Measurements from ENCODE around the gene C2orf92. TPM values are rescaled to one million over a fixed set of nuclear protein-coding genes. Genes with fewer than 3 reads are reported as not detected.
A peak's percentile ranks its signal among the peaks of the same experiment; 100 is the strongest.

C2orf92 gene
- total and polyA plus RNA-seq, 7 donors = 0.89 to 3.6 (median 1.9) TPM

DNA sequence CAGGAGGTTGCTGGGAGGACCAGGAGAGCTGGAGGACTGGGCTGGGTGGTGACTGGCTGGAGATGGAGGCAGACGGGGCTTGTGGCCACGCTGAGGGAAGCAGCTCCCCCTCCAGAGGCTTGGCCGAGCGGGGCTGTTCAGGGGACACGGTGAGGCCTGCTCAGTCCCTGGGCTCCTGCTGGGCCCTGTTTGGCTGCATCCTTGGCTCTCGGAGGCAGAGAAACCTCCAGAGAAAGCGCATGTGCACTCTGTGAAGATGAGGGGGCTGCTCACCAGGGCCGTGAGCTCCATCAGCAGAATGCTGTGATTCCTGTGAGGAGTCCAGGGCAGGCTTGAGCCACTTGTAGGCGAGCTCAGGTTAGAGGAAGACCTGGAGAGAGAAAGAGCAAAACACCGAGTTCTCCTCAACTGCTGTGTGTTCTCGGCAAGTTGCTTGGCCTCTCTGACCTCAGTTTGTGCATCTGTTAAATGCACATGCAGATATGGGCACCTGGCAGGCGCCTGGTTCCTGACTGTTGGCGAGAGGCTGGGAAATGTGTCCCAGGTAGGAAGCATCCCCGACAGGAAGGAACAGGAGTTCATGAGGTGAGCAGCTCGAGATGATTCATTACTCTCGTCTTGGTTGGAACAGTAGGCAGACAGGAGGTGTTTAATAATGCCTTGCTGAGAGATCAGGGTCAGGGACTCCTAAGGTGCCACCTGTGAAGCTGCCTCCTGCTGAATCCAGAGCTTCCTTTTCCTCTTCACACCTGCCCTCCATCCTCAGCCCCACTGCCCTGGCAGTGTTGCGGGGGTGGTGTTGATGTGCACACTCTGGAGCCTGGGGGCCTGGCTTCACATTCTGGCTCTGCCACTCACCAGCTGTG is 44.8 kb downstream of the C2orf92 start:
- H3K27me3 ChIP-seq (ENCODE audit: insufficient read depth in 3 of 3, low read length in 2 of 3) = no peaks in the 10 kb centered on the region
- H3K4me3 ChIP-seq = no peak overlapping the region
- no peaks in the 10 kb centered on the region for H3K9me3 ChIP-seq
- ATAC-seq (peak in 1 of 4 donors; percentile 11), DNase-seq (peak in 1 of 2 donors; percentile 34)
- H3K4me1 ChIP-seq = no peaks in the 10 kb centered on the region
- TF ChIP-seq, protein P1, sequence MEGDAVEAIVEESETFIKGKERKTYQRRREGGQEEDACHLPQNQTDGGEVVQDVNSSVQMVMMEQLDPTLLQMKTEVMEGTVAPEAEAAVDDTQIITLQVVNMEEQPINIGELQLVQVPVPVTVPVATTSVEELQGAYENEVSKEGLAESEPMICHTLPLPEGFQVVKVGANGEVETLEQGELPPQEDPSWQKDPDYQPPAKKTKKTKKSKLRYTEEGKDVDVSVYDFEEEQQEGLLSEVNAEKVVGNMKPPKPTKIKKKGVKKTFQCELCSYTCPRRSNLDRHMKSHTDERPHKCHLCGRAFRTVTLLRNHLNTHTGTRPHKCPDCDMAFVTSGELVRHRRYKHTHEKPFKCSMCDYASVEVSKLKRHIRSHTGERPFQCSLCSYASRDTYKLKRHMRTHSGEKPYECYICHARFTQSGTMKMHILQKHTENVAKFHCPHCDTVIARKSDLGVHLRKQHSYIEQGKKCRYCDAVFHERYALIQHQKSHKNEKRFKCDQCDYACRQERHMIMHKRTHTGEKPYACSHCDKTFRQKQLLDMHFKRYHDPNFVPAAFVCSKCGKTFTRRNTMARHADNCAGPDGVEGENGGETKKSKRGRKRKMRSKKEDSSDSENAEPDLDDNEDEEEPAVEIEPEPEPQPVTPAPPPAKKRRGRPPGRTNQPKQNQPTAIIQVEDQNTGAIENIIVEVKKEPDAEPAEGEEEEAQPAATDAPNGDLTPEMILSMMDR (IDR thresholded peaks at IDR 0.05) = no peak
- no peak overlapping the region for H3K27ac ChIP-seq
- intact Hi-C loops (cut with DNase I) = no loop called here
- H3K36me3 ChIP-seq (ENCODE audit: insufficient read depth in 1 of 2, low read depth in 1 of 2) = no peaks in the 10 kb centered on the region
- 72 to 80% (median 76%) methylated on average over 17 of the region's 17 CpGs for WGBS, 3 donors

DNA sequence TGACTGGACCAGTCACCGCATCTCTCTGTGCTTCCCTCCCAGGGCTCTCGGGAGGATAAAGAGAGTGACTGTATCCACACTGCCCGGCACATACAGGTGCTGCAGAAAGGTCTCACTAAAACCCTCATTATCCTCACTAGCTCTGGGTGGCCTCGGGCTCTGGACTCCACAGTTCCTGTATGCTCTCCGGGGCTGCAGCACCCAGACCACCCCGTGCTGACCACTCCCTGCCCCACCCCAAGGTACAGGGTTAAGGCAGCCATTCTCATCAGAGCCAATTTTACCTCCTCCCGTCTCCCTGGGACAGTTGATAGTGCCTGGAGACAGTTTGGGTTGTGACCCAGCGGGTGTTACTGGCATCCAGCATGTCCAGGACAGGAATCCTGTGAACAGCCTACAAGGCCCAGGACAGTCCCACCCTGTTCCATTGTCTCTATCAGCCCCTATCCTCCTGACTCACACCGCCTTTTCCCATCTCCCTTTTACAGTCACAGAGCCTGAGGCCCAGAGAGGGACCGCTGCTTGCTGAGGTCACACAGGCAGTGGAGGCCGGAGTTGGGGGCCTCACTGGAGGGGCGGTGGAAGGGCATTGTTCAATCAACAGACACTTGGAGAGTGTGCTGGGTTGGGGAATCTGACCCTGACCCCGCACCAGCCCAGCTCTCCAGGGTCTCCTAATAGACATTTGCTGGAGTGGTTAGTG is 45.6 kb downstream of the C2orf92 start:
- TF ChIP-seq, protein P1 (IDR thresholded peaks at IDR 0.05) = no peak
- H3K4me3 ChIP-seq = no peak overlapping the region
- intact Hi-C loops (cut with DNase I) = no loop called here
- no peaks in the 10 kb centered on the region for H3K36me3 ChIP-seq (ENCODE audit: insufficient read depth in 1 of 2, low read depth in 1 of 2)
- no peaks in the 10 kb centered on the region for H3K4me1 ChIP-seq
- no peaks in the 10 kb centered on the region for H3K9me3 ChIP-seq
- peak in 1 of 2 donors; percentile 40 for DNase-seq
- no peaks in the 10 kb centered on the region for H3K27me3 ChIP-seq (ENCODE audit: insufficient read depth in 3 of 3, low read length in 2 of 3)
- no peak for ATAC-seq
- WGBS, 3 donors = 73 to 76% (median 74%) methylated on average over 13 of the region's 13 CpGs
- H3K27ac ChIP-seq = no peak overlapping the region

DNA sequence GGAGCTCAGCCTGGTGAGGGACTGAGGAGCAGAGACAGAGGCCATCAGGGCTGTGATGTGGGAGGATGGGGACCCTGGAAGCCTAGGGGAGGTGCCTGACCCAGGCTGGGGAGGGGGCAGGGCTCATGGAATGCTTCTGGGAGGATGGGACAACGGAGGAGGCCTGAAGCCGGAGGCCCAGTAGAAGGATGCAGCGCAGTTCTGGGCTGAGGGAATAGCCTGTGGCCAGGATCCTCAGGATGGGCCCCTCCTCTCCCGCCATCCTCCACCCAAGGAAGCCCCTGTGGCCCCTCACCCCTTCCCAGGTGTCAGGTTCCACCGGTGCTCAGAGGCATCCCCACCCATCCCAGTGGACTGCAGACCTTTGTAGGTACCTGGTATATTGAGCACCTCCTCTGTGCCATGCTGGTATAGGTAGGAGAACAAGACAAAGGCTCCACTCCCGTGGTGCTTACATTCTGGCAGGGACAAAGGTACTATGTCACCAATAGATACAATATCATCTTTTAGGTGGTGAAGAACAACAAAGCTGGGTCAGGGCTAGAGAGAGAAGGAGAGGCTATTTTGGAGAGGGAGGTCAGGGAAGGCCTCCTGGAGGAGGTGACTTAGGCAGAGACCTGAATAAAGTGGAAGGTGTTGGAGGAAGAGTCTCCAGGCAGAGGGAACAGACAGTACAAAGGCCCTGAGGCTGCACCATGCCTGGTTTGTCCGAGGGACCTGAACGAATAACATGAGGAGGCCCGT is 46.6 kb downstream of the C2orf92 start:
- 79% methylated on average over 8 to 9 of the region's 9 CpGs for WGBS, 3 donors
- no peak for ATAC-seq

More for the DNA sequence above, 46.6 kb downstream of the C2orf92 start:
- TF ChIP-seq, protein P1 (IDR thresholded peaks at IDR 0.05) = no peak
- DNase-seq = peak in 1 of 2 donors; percentile 25
- Histone ChIP-seq H3K36me3 (ENCODE audit: insufficient read depth in 1 of 2, low read depth in 1 of 2) (no peaks in the 10 kb centered on the region), H3K27me3 (ENCODE audit: insufficient read depth in 3 of 3, low read length in 2 of 3) (no peaks in the 10 kb centered on the region), H3K9me3 (no peaks in the 10 kb centered on the region), H3K4me1 (no peaks in the 10 kb centered on the region), H3K27ac (no peak overlapping the region), H3K4me3 (no peak overlapping the region)
- intact Hi-C loops (cut with DNase I) = no loop called here

All from psoas muscle (tissue), 8 donors.